ENCODE data around the gene CEBPZOS. TPM values are rescaled to one million over a fixed set of nuclear protein-coding genes. Genes with fewer than 3 reads are reported as not detected.

CEBPZOS gene
- total RNA-seq, 2 donors from 2014 or later = 13.7 to 25.5 TPM

DNA sequence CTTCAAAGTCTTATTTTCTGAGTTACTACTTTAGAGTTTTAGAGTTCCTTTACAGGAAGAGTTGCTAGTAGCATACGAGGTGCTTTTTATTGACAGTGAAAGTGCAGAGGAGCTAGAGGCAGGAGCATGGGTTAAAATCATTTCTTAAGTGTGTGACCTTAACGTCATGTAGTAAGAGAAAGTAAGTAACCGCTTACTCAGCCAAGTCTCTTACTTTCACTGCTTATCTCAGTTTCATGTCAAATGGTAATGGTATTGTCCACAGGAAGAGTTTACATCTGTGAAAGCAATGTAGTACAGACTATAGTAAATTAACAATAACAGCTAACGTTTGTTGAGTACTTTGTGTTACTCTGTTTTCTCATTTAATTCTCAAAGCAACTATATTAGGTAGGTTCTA is 47.7 kb downstream of the CEBPZOS start:
- Histone ChIP-seq H3K36me3 (peaks cover 14% of the 10 kb centered on the region), H3K4me1 (ENCODE audit: control insufficient read depth in 1 of 2, low read depth in 2 of 2) (peaks cover 0 to 7% of the 10 kb centered on the region in 2 donors), H3K27ac (no peak overlapping the region), H3K9me3 (no peaks in the 10 kb centered on the region), H3K27me3 (replicated peaks; ENCODE audit: insufficient read depth) (no peaks in the 10 kb centered on the region), H3K4me3 (no peak overlapping the region)
- DNase-seq (ENCODE audit: low spot score) = no peak
- ATAC-seq (ENCODE audit: insufficient number of reproducible peaks, low FRiP score, low read depth) = no peak
- TF ChIP-seq, protein P1, sequence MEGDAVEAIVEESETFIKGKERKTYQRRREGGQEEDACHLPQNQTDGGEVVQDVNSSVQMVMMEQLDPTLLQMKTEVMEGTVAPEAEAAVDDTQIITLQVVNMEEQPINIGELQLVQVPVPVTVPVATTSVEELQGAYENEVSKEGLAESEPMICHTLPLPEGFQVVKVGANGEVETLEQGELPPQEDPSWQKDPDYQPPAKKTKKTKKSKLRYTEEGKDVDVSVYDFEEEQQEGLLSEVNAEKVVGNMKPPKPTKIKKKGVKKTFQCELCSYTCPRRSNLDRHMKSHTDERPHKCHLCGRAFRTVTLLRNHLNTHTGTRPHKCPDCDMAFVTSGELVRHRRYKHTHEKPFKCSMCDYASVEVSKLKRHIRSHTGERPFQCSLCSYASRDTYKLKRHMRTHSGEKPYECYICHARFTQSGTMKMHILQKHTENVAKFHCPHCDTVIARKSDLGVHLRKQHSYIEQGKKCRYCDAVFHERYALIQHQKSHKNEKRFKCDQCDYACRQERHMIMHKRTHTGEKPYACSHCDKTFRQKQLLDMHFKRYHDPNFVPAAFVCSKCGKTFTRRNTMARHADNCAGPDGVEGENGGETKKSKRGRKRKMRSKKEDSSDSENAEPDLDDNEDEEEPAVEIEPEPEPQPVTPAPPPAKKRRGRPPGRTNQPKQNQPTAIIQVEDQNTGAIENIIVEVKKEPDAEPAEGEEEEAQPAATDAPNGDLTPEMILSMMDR (IDR thresholded peaks at IDR 0.05) = no peak

DNA sequence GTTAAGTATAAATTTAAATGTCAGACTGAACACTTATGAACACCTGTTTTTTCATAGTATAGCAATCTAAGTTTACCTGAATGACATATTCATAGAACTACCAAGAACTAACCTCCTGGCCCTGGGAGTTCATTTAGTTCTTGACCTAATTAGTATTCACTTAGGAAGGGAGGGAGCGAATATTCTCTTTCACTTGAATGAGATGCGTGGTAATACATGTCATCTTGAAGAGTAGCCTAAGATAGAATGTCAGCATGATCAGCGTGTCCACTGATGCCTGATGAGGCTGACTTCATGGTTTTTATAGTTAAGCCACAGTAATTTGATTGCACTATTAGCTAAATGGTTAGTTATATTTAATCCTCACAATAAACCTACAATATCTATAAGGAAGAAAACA is 48.5 kb downstream of the CEBPZOS start:
- no peak for DNase-seq (ENCODE audit: low spot score)

DNA sequence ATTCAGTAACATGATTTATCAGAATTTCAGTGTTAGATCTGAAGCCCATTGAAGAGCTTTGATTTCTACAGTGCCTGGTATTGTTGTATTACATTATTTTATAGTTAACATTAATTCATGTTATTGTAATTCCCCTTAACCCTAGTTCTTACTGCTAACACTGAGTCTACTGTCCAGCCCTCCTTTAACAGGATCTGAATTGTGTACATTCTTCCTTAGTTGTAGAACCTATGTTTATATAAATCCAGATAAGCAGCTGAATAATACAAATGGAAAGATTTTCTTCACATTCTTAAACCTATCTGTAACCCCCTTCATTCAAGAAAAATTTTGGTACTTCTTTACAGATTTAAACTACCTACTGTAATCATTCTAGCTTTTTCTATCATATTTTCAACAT is 49.9 kb downstream of the CEBPZOS start:
- TF ChIP-seq, protein P1 (IDR thresholded peaks at IDR 0.05) = no peak
- DNase-seq (ENCODE audit: low spot score) (no peak), ATAC-seq (ENCODE audit: insufficient number of reproducible peaks, low FRiP score, low read depth) (no peak)
- no peak overlapping the region for H3K4me3 ChIP-seq
- H3K9me3 ChIP-seq = no peaks in the 10 kb centered on the region
- peaks cover 8% of the 10 kb centered on the region for H3K36me3 ChIP-seq
- H3K27me3 ChIP-seq (replicated peaks; ENCODE audit: insufficient read depth) = no peaks in the 10 kb centered on the region
- no peak overlapping the region for H3K27ac ChIP-seq
- H3K4me1 ChIP-seq (ENCODE audit: control insufficient read depth in 1 of 2, low read depth in 2 of 2) = peaks cover 3 to 22% of the 10 kb centered on the region in 2 donors

More for the DNA sequence above, 48.5 kb downstream of the CEBPZOS start:
- Histone ChIP-seq H3K36me3 (peaks cover 9% of the 10 kb centered on the region), H3K27ac (no peak overlapping the region), H3K4me1 (ENCODE audit: control insufficient read depth in 1 of 2, low read depth in 2 of 2) (peaks cover under 1 to 10% of the 10 kb centered on the region in 2 donors), H3K4me3 (no peak overlapping the region), H3K27me3 (replicated peaks; ENCODE audit: insufficient read depth) (no peaks in the 10 kb centered on the region), H3K9me3 (no peaks in the 10 kb centered on the region)
- no peak for ATAC-seq (ENCODE audit: insufficient number of reproducible peaks, low FRiP score, low read depth)
- TF ChIP-seq, protein P1 (IDR thresholded peaks at IDR 0.05) = no peak

DNA sequence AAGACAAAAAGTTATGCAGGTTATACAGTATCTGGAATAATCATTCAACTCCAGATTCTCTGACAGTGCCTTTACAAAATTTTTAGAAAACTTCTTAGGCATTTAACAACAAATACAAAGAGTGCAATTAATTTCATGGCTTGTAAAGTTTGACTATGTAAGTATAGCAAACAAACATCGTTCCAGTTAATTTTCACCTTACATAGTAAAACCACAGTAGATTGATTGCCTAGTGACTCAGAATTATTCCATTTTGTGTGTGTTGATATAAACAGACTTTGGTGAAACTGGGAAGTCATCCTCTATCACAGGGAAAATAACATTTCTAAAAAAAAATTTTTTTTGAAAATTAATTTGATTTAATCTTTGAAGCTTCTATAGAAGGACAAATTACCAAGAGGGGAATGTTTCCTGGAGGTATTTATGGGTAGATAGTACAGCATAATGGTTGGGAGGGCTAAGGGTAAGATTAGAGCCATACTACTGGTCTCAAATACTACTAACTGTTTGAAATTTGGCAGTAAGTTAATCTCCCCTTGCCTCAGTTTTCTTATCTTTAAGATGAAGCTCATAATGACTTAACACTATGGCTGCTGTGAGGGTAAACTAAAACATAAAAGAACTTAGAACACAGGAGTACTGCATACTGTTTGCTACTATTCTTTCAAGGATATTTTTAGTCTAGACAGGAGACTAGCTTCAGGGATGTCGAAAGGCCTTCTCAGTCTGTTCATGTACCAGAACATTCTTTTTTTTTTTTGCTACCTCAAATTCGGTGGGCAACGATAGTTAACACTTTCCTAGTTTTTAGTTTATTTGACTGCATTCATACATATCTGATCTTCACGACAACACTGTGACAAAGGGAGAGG is 54.8 kb downstream of the CEBPZOS start:
- Histone ChIP-seq H3K36me3 (peaks cover 19% of the 10 kb centered on the region), H3K9me3 (no peaks in the 10 kb centered on the region), H3K4me3 (no peak overlapping the region), H3K27ac (peak overlapping the region in 1 of 2 donors; percentile 28), H3K27me3 (replicated peaks; ENCODE audit: insufficient read depth) (no peaks in the 10 kb centered on the region), H3K4me1 (ENCODE audit: control insufficient read depth in 1 of 2, low read depth in 2 of 2) (peaks cover 3 to 15% of the 10 kb centered on the region in 2 donors)
- DNase-seq (ENCODE audit: low spot score) = no peak
- TF ChIP-seq, protein P1 (IDR thresholded peaks at IDR 0.05) = no peak
- ATAC-seq (ENCODE audit: insufficient number of reproducible peaks, low FRiP score, low read depth) = no peak

Other genes with a start within 250 kb of the CEBPZOS start
- gene STRN, start 230.0 kb upstream of the CEBPZOS start, total RNA-seq = 10 to 100 TPM; 14.6 to 23.4 TPM
- 10 to 100 TPM; 21.0 to 35.6 TPM for gene HEATR5B, start 112.1 kb upstream of the CEBPZOS start, total RNA-seq
- gene GPATCH11, start 112.0 kb upstream of the CEBPZOS start, total RNA-seq = 1 to 10 TPM; 5.6 to 9.0 TPM
- 10 to 100 TPM; 37.4 to 39.0 TPM for gene EIF2AK2, start 39.5 kb upstream of the CEBPZOS start, total RNA-seq
- gene SULT6B1, start 7.8 kb upstream of the CEBPZOS start, total RNA-seq = not detected
- gene CEBPZ, start 35.1 kb downstream of the CEBPZOS start, total RNA-seq = 10 to 100 TPM; 17.3 to 38.2 TPM
- gene NDUFAF7, start 35.2 kb downstream of the CEBPZOS start, total RNA-seq = 10 to 100 TPM; 15.2 to 22.3 TPM
- gene PRKD3, start 128.3 kb downstream of the CEBPZOS start, total RNA-seq = 10 to 100 TPM; 46.8 to 78.4 TPM
- 1 to 10 TPM; 5.0 to 6.8 TPM for gene QPCT, start 148.1 kb downstream of the CEBPZOS start, total RNA-seq

Data from thoracic aorta (tissue), 2 donors.